Activated naive CD4-positive, alpha-beta T cell treated with anti-CD3 and anti-CD28 coated beads for 36 hours (primary cell): ENCODE data around the gene NRXN3. TPM values are rescaled to one million over a fixed set of nuclear protein-coding genes. Genes with fewer than 3 reads are reported as not detected.

ENCODE experiments used
- CTCF ChIA-PET: fragments of 350-600 bp; sonication (Branson Sonifier 250); formaldehyde crosslinking; loops from one replicate; lab custom pipeline; 2021; ENCODE audit warnings: antibody characterized with exemption; lab: Charles Lee
- DNase-seq: peaks from one replicate; pipeline ENCODE4 v3.0.0-alpha.2; 2020
- H3K27ac Mint-ChIP-seq: one replicate; pipeline ENCODE4 v1.8.0; 2021; ENCODE audit warnings: mild to moderate bottlenecking, mixed read lengths
- H3K27me3 Mint-ChIP-seq: one replicate; pipeline ENCODE4 v1.8.0; 2021; ENCODE audit warnings: low read depth, mixed read lengths
- H3K36me3 Mint-ChIP-seq: one replicate; pipeline ENCODE4 v1.8.0; 2021; ENCODE audit warnings: low read depth, mixed read lengths
- H3K4me1 Mint-ChIP-seq: one replicate; pipeline ENCODE4 v1.8.0; 2021; ENCODE audit warnings: low read depth, mixed read lengths
- H3K4me3 Mint-ChIP-seq: one replicate; pipeline ENCODE4 v1.8.0; 2021; ENCODE audit warnings: mild to moderate bottlenecking, moderate library complexity, mixed read lengths
- H3K9me3 Mint-ChIP-seq: one replicate; pipeline ENCODE4 v1.8.0; 2021; ENCODE audit warnings: mixed read lengths
- intact Hi-C: fragments of 100-400 bp; cut with micrococcal nuclease; formaldehyde crosslinking; loops from one replicate; pipeline ENCODE4 v1.15.1; 2023
- total RNA-seq, 2 experiments: library from RNA; stranded (reverse); gene quantifications; one replicate each; pipeline ENCODE4 v1.2.3, GENCODE V29; 2021

The NRXN3 gene
- total RNA-seq, 2 experiments from 2014 or later = not detected

GRCh38 chr14:79370969-79371368 is 1200.8 kb downstream of the NRXN3 start:
- Mint-ChIP-seq H3K36me3 (no peaks in the 10 kb centered on the region), H3K27me3 (no peaks in the 10 kb centered on the region), H3K4me3 (no peak overlapping the region), H3K9me3 (peaks cover 3% of the 10 kb centered on the region), H3K27ac (no peak overlapping the region), H3K4me1 (no peaks in the 10 kb centered on the region)
- CTCF ChIA-PET = no interaction called here
- intact Hi-C loops = loop anchor here (10.0 kb wide), 1 partner anchor 1206 kb away; no protein-coding TSS in a partner anchor
- no peak for DNase-seq

- intact Hi-C loops = loop anchor here (10.0 kb wide), 1 partner anchor 1209 kb away; no protein-coding TSS in a partner anchor
- Mint-ChIP-seq H3K36me3 (no peaks in the 10 kb centered on the region), H3K4me3 (no peak overlapping the region), H3K27ac (no peak overlapping the region), H3K4me1 (no peaks in the 10 kb centered on the region), H3K27me3 (no peaks in the 10 kb centered on the region), H3K9me3 (peaks cover 3% of the 10 kb centered on the region)
- CTCF ChIA-PET = no interaction called here
- no peak for DNase-seq
These were observed 1203.3 kb downstream of the NRXN3 start for GRCh38 chr14:79373451-79373850.

GRCh38 chr14:79375356-79375755 is 1205.2 kb downstream of the NRXN3 start:
- CTCF ChIA-PET = no interaction called here
- Mint-ChIP-seq H3K4me3 (no peak overlapping the region), H3K4me1 (no peaks in the 10 kb centered on the region), H3K27me3 (no peaks in the 10 kb centered on the region), H3K27ac (no peak overlapping the region), H3K36me3 (no peaks in the 10 kb centered on the region), H3K9me3 (no peaks in the 10 kb centered on the region)
- no peak for DNase-seq
- intact Hi-C loops = loop anchor here (10.0 kb wide), 1 partner anchor 1211 kb away; no protein-coding TSS in a partner anchor

GRCh38 chr14:79376557-79376956 is 1206.4 kb downstream of the NRXN3 start:
- H3K27me3 Mint-ChIP-seq = no peaks in the 10 kb centered on the region
- H3K27ac Mint-ChIP-seq = no peak overlapping the region
- no peak overlapping the region for H3K4me3 Mint-ChIP-seq
- intact Hi-C loops = loop anchor here (10.0 kb wide), 1 partner anchor 1212 kb away; no protein-coding TSS in a partner anchor
- no peak for DNase-seq
- CTCF ChIA-PET = no interaction called here
- no peaks in the 10 kb centered on the region for H3K4me1 Mint-ChIP-seq
- H3K36me3 Mint-ChIP-seq = no peaks in the 10 kb centered on the region
- H3K9me3 Mint-ChIP-seq = peaks cover 1% of the 10 kb centered on the region

GRCh38 chr14:79378020-79378419 is 1207.8 kb downstream of the NRXN3 start:
- intact Hi-C loops = loop anchor here (10.0 kb wide), 1 partner anchor 1213 kb away; no protein-coding TSS in a partner anchor
- H3K4me3 Mint-ChIP-seq = no peak overlapping the region
- H3K27ac Mint-ChIP-seq = no peak overlapping the region
- no peaks in the 10 kb centered on the region for H3K36me3 Mint-ChIP-seq
- H3K9me3 Mint-ChIP-seq = peaks cover 1% of the 10 kb centered on the region
- DNase-seq = no peak
- CTCF ChIA-PET = no interaction called here
- no peaks in the 10 kb centered on the region for H3K4me1 Mint-ChIP-seq
- no peaks in the 10 kb centered on the region for H3K27me3 Mint-ChIP-seq

- Mint-ChIP-seq H3K36me3 (no peaks in the 10 kb centered on the region), H3K9me3 (peaks cover 1% of the 10 kb centered on the region), H3K4me1 (no peaks in the 10 kb centered on the region), H3K27ac (no peak overlapping the region), H3K4me3 (no peak overlapping the region), H3K27me3 (no peaks in the 10 kb centered on the region)
- no peak for DNase-seq
- CTCF ChIA-PET = no interaction called here
- intact Hi-C loops = loop anchor here (10.0 kb wide), 1 partner anchor 1214 kb away; no protein-coding TSS in a partner anchor
These were observed 1209.1 kb downstream of the NRXN3 start for GRCh38 chr14:79379266-79379665.

- H3K27me3 Mint-ChIP-seq = no peaks in the 10 kb centered on the region
- intact Hi-C loops = no loop called here
These were observed 1212.9 kb downstream of the NRXN3 start for GRCh38 chr14:79383031-79383430.

GRCh38 chr14:79383475-79383874 is 1213.3 kb downstream of the NRXN3 start:
- Mint-ChIP-seq H3K36me3 (no peaks in the 10 kb centered on the region), H3K27ac (no peak overlapping the region), H3K4me3 (no peak overlapping the region), H3K27me3 (no peaks in the 10 kb centered on the region), H3K4me1 (no peaks in the 10 kb centered on the region), H3K9me3 (peaks cover 3% of the 10 kb centered on the region)
- no peak for DNase-seq
- intact Hi-C loops = no loop called here
- CTCF ChIA-PET = no interaction called here

More at GRCh38 chr14:79383031-79383430, 1212.9 kb downstream of the NRXN3 start:
- H3K4me1 Mint-ChIP-seq = no peaks in the 10 kb centered on the region
- no peaks in the 10 kb centered on the region for H3K36me3 Mint-ChIP-seq
- H3K4me3 Mint-ChIP-seq = no peak overlapping the region
- no peak for DNase-seq
- CTCF ChIA-PET = no interaction called here
- peaks cover 3% of the 10 kb centered on the region for H3K9me3 Mint-ChIP-seq
- no peak overlapping the region for H3K27ac Mint-ChIP-seq

GRCh38 chr14:79395061-79395460 is 1224.9 kb downstream of the NRXN3 start:
- no peak for DNase-seq
- H3K36me3 Mint-ChIP-seq = no peaks in the 10 kb centered on the region
- CTCF ChIA-PET = no interaction called here
- intact Hi-C loops = no loop called here
- H3K4me3 Mint-ChIP-seq = no peak overlapping the region
- no peak overlapping the region for H3K27ac Mint-ChIP-seq
- H3K4me1 Mint-ChIP-seq = no peaks in the 10 kb centered on the region
- no peaks in the 10 kb centered on the region for H3K27me3 Mint-ChIP-seq
- H3K9me3 Mint-ChIP-seq = peaks cover 2% of the 10 kb centered on the region

- H3K36me3 Mint-ChIP-seq = no peaks in the 10 kb centered on the region
- no peak for DNase-seq
- intact Hi-C loops = no loop called here
These were observed 1234.8 kb downstream of the NRXN3 start for GRCh38 chr14:79404874-79405511.

GRCh38 chr14:79405512-79405910 is 1235.3 kb downstream of the NRXN3 start:
- Mint-ChIP-seq H3K27me3 (peaks cover 2% of the 10 kb centered on the region), H3K36me3 (no peaks in the 10 kb centered on the region)

More at GRCh38 chr14:79404874-79405511, 1234.8 kb downstream of the NRXN3 start:
- H3K4me3 Mint-ChIP-seq = no peak overlapping the region
- CTCF ChIA-PET = no interaction called here
- H3K9me3 Mint-ChIP-seq = peaks cover 3% of the 10 kb centered on the region
- peaks cover 2% of the 10 kb centered on the region for H3K27me3 Mint-ChIP-seq
- no peaks in the 10 kb centered on the region for H3K4me1 Mint-ChIP-seq
- H3K27ac Mint-ChIP-seq = no peak overlapping the region

GRCh38 chr14:79407572-79407971 is 1237.4 kb downstream of the NRXN3 start:
- Mint-ChIP-seq H3K36me3 (no peaks in the 10 kb centered on the region), H3K27me3 (peaks cover 2% of the 10 kb centered on the region), H3K27ac (no peak overlapping the region), H3K4me3 (no peak overlapping the region), H3K9me3 (peaks cover 2% of the 10 kb centered on the region), H3K4me1 (no peaks in the 10 kb centered on the region)
- intact Hi-C loops = no loop called here
- CTCF ChIA-PET = no interaction called here
- DNase-seq = no peak

More at GRCh38 chr14:79405512-79405910, 1235.3 kb downstream of the NRXN3 start:
- intact Hi-C loops = no loop called here
- no peaks in the 10 kb centered on the region for H3K4me1 Mint-ChIP-seq
- no peak overlapping the region for H3K4me3 Mint-ChIP-seq
- CTCF ChIA-PET = no interaction called here
- H3K27ac Mint-ChIP-seq = no peak overlapping the region
- no peak for DNase-seq
- H3K9me3 Mint-ChIP-seq = peaks cover 3% of the 10 kb centered on the region

GRCh38 chr14:79408696-79409095 is 1238.5 kb downstream of the NRXN3 start:
- intact Hi-C loops = no loop called here

More at GRCh38 chr14:79408696-79409095, 1238.5 kb downstream of the NRXN3 start:
- no peak overlapping the region for H3K4me3 Mint-ChIP-seq
- no peaks in the 10 kb centered on the region for H3K36me3 Mint-ChIP-seq
- DNase-seq = no peak
- peaks cover 2% of the 10 kb centered on the region for H3K9me3 Mint-ChIP-seq
- CTCF ChIA-PET = no interaction called here
- H3K4me1 Mint-ChIP-seq = no peaks in the 10 kb centered on the region
- no peak overlapping the region for H3K27ac Mint-ChIP-seq
- H3K27me3 Mint-ChIP-seq = peaks cover 2% of the 10 kb centered on the region
